COLO668 (cell line): ENCODE results near the gene LYSMD2.

Experiments
- DNase-seq: peaks from one replicate; lab custom pipeline; 2025; ENCODE audit not compliant: unreplicated experiment; lab: John Stamatoyannopoulos, UW

The LYSMD2 gene

GRCh38 chr15:51737522-51738305, at the start of gene LYSMD2:
Gene LYSMD2 (minus strand): TSS chr15:51737655. CDS start chr15:51737622, 33 bp downstream.
- DNase-seq: peak; percentile 69

- peak; percentile 40 for DNase-seq
Measured at GRCh38 chr15:51787130-51787529, 49.7 kb upstream of the LYSMD2 start.

- no peak for DNase-seq
Measured at GRCh38 chr15:51783967-51784366, 46.5 kb upstream of the LYSMD2 start.

GRCh38 chr15:51782357-51782896, 45.0 kb upstream of the LYSMD2 start:
- no peak for DNase-seq

GRCh38 chr15:51781506-51781905, 44.1 kb upstream of the LYSMD2 start:
- DNase-seq: no peak

GRCh38 chr15:51780636-51781035, 43.2 kb upstream of the LYSMD2 start:
- no peak for DNase-seq

GRCh38 chr15:51776952-51777569, 39.6 kb upstream of the LYSMD2 start:
- peak; percentile 58 for DNase-seq

- DNase-seq: peak; percentile 28
Measured at GRCh38 chr15:51775967-51776816, 38.7 kb upstream of the LYSMD2 start.

- no peak for DNase-seq
Measured at GRCh38 chr15:51774916-51775315, 37.5 kb upstream of the LYSMD2 start.

GRCh38 chr15:51771773-51772172, 34.3 kb upstream of the LYSMD2 start:
- no peak for DNase-seq

- no peak for DNase-seq
Measured at GRCh38 chr15:51770902-51771301, 33.4 kb upstream of the LYSMD2 start.

GRCh38 chr15:51768018-51768417, 30.6 kb upstream of the LYSMD2 start:
- DNase-seq: no peak

GRCh38 chr15:51766341-51766740, 28.9 kb upstream of the LYSMD2 start:
- no peak for DNase-seq

GRCh38 chr15:51765751-51766150, 28.3 kb upstream of the LYSMD2 start:
- DNase-seq: no peak

GRCh38 chr15:51760805-51761204, 23.4 kb upstream of the LYSMD2 start:
- DNase-seq: no peak

GRCh38 chr15:51759557-51760070, 22.2 kb upstream of the LYSMD2 start:
- DNase-seq: no peak

GRCh38 chr15:51758645-51759044, 21.2 kb upstream of the LYSMD2 start:
- DNase-seq: no peak

- no peak for DNase-seq
Measured at GRCh38 chr15:51757450-51757849, 20.0 kb upstream of the LYSMD2 start.

GRCh38 chr15:51756482-51756881, 19.0 kb upstream of the LYSMD2 start:
- no peak for DNase-seq

- DNase-seq: no peak
Measured at GRCh38 chr15:51755790-51756189, 18.3 kb upstream of the LYSMD2 start.

- DNase-seq: no peak
Measured at GRCh38 chr15:51754267-51754666, 16.8 kb upstream of the LYSMD2 start.
